Keratinocyte (primary cell): ENCODE data around the gene WRNIP1. TPM values are rescaled to one million over a fixed set of nuclear protein-coding genes. Genes with fewer than 3 reads are reported as not detected.

Source experiments
- DNase-seq: peaks from one replicate; pipeline ENCODE4 v3.0.0-alpha.2; 2011; ENCODE audit warnings: low read depth, missing footprints, low spot score
- FAIRE-seq: peaks from 2 replicates; lab custom pipeline; 2011; peaks lifted over from hg19 to GRCh38; lab: Jason Lieb, UNC
- H2AFZ ChIP-seq: 2 replicates; pipeline ENCODE4 v1.6.0; 2012; ENCODE audit warnings: low read length, control low read depth, inconsistent platforms; ENCODE audit not compliant: control insufficient read depth
- H3K27ac ChIP-seq: 2 replicates; pipeline ENCODE4 v1.5.1; 2011; ENCODE audit warnings: low read length; ENCODE audit not compliant: control insufficient read depth, insufficient read depth
- H3K27me3 ChIP-seq: 3 replicates; pipeline ENCODE4 v1.6.0; 2011; ENCODE audit warnings: low read length; ENCODE audit not compliant: control insufficient read depth, insufficient read depth; ENCODE audit errors: extremely low read depth
- H3K36me3 ChIP-seq, 2 experiments: 2 replicates in 1 of 2; 3 replicates in 1 of 2; pipeline ENCODE4 v1.5.1; 2011; ENCODE audit warnings: low read length in 2 of 2, mild to moderate bottlenecking in 1 of 2; ENCODE audit not compliant: control insufficient read depth in 2 of 2, insufficient read depth in 2 of 2; ENCODE audit errors: extremely low read depth in 1 of 2
- H3K4me1 ChIP-seq: 3 replicates; pipeline ENCODE4 v1.5.1; 2011; ENCODE audit warnings: low read length; ENCODE audit not compliant: control insufficient read depth, insufficient read depth; ENCODE audit errors: extremely low read depth
- H3K4me2 ChIP-seq: 3 replicates; pipeline ENCODE4 v1.6.0; 2011; ENCODE audit warnings: low read depth, low read length; ENCODE audit not compliant: control insufficient read depth, insufficient read depth; ENCODE audit errors: extremely low read depth
- H3K4me3 ChIP-seq, 3 experiments: fragments of 200-600 bp in 1 of 3; sonication (generic) in 1 of 3; 2 replicates in 2 of 3; 3 replicates in 1 of 3; pipeline ENCODE4 v1.5.1; 2011 to 2016; ENCODE audit warnings: low read length in 3 of 3, mild to moderate bottlenecking in 3 of 3, control low read depth in 2 of 3, inconsistent platforms in 1 of 3, low read depth in 1 of 3, mixed read lengths in 1 of 3, mixed run types in 1 of 3, moderate library complexity in 1 of 3; ENCODE audit not compliant: control insufficient read depth in 2 of 3, insufficient read depth in 2 of 3; ENCODE audit errors: extremely low read depth in 1 of 3
- H3K79me2 ChIP-seq: 2 replicates; pipeline ENCODE4 v1.6.0; 2012; ENCODE audit warnings: low read length; ENCODE audit not compliant: control insufficient read depth, insufficient read depth
- H3K9ac ChIP-seq: 3 replicates; pipeline ENCODE4 v1.6.0; 2011; ENCODE audit warnings: low read length; ENCODE audit not compliant: control insufficient read depth, insufficient read depth; ENCODE audit errors: extremely low read depth
- H3K9me1 ChIP-seq: 3 replicates; pipeline ENCODE4 v1.6.0; 2011; ENCODE audit warnings: low read length; ENCODE audit not compliant: control insufficient read depth, insufficient read depth; ENCODE audit errors: extremely low read depth
- H3K9me3 ChIP-seq: 2 replicates; pipeline ENCODE4 v1.5.1; 2012; ENCODE audit warnings: low read depth, low read length; ENCODE audit not compliant: control insufficient read depth
- H4K20me1 ChIP-seq: 3 replicates; pipeline ENCODE4 v1.6.0; 2011; ENCODE audit warnings: low read length; ENCODE audit not compliant: control insufficient read depth, insufficient read depth; ENCODE audit errors: extremely low read depth
- CTCF ChIP-seq, 3 experiments: IDR thresholded peaks in 1 of 3; conservative IDR thresholded peaks in 1 of 3; optimal IDR thresholded peaks in 1 of 3; 2 replicates in 2 of 3; 3 replicates in 1 of 3; pipeline versions ENCODE3 to v1.5.1; 2011; ENCODE audit warnings: low read length in 3 of 3, mild to moderate bottlenecking in 3 of 3, moderate library complexity in 2 of 3, control low read depth in 1 of 3, inconsistent platforms in 1 of 3; ENCODE audit not compliant: insufficient read depth in 2 of 3; ENCODE audit errors: extremely low read depth in 1 of 3
- EZH2 ChIP-seq: IDR thresholded peaks from one replicate; pipeline ENCODE4 v1.6.1; 2012; ENCODE audit warnings: inconsistent platforms, mild to moderate bottlenecking, low read length, moderate library complexity
- dilution Hi-C: fragments of 300-500 bp; cut with MboI; formaldehyde crosslinking; loops from one replicate; pipeline ENCODE4 v1.7.0; 2020; ENCODE audit warnings: low sequenced_read_pairs; ENCODE audit not compliant: extremely low pct_ligation_motif_present
- polyA plus RNA-seq, 5 experiments: library from polyadenylated mRNA; depleted of rRNA in 3 of 5; stranded (reverse) in 3 of 5; stranded (forward) in 1 of 5; unstranded in 1 of 5; fragments of >200 nt; gene quantifications; 1 replicate in 1 of 5; 2 replicates in 3 of 5; 3 replicates in 1 of 5; pipeline versions ENCODE4 v1.2.1 to v1.2.3, GENCODE V29; 2011 to 2012; ENCODE audit warnings: missing spikeins in 2 of 5, low read depth in 1 of 5, low replicate concordance in 1 of 5

The WRNIP1 gene
- polyA plus RNA-seq, 1 donor (not counting 4 experiments of a cell fraction or from before 2014, with no cell fraction given), result 52.3 TPM

GRCh38 chr6:2802521-2803060, 37.4 kb downstream of the WRNIP1 start:
- H3K36me3 ChIP-seq, result no peaks in the 10 kb centered on the region
- H4K20me1 ChIP-seq, result no peaks in the 10 kb centered on the region
- no peaks in the 10 kb centered on the region for H3K79me2 ChIP-seq
- H3K9me3 ChIP-seq, result no peaks in the 10 kb centered on the region
- no peak overlapping the region for H3K27ac ChIP-seq
- no peak for DNase-seq
- no peak for FAIRE-seq
- no peak for TF ChIP-seq CTCF (optimal IDR thresholded peaks at IDR 0.05 in 1 of 3, IDR thresholded peaks at IDR 0.05 in 1 of 3, conservative IDR thresholded peaks at IDR 0.05 in 1 of 3; ENCODE audit: extremely low read depth in 1 of 3, insufficient read depth in 2 of 3, low read length in 3 of 3)
- no peak overlapping the region for H2AFZ ChIP-seq
- peaks cover 11% of the 10 kb centered on the region for H3K4me1 ChIP-seq
- H3K9ac ChIP-seq, result no peak overlapping the region
- dilution Hi-C loops, result no loop called here
- H3K27me3 ChIP-seq, result no peaks in the 10 kb centered on the region
- H3K4me2 ChIP-seq, result no peak overlapping the region
- no peak overlapping the region for H3K4me3 ChIP-seq
- H3K9me1 ChIP-seq, result no peaks in the 10 kb centered on the region

- no peaks in the 10 kb centered on the region for H3K27me3 ChIP-seq
Observed at GRCh38 chr6:2803731-2804429, 38.7 kb downstream of the WRNIP1 start.

More at GRCh38 chr6:2803731-2804429, 38.7 kb downstream of the WRNIP1 start:
- Histone ChIP-seq H3K4me2 (no peak overlapping the region), H3K9me3 (no peaks in the 10 kb centered on the region), H3K36me3 (no peaks in the 10 kb centered on the region), H3K9ac (no peak overlapping the region), H2AFZ (no peak overlapping the region), H3K4me1 (peaks cover 15% of the 10 kb centered on the region), H4K20me1 (no peaks in the 10 kb centered on the region), H3K9me1 (no peaks in the 10 kb centered on the region), H3K4me3 (no peak overlapping the region), H3K27ac (no peak overlapping the region), H3K79me2 (no peaks in the 10 kb centered on the region)
- FAIRE-seq (no peak), DNase-seq (no peak)
- dilution Hi-C loops, result no loop called here
- TF ChIP-seq CTCF (optimal IDR thresholded peaks at IDR 0.05 in 1 of 3, IDR thresholded peaks at IDR 0.05 in 1 of 3, conservative IDR thresholded peaks at IDR 0.05 in 1 of 3; ENCODE audit: extremely low read depth in 1 of 3, insufficient read depth in 2 of 3, low read length in 3 of 3) (no peak), EZH2 (no peak)
